ENCODE measurements around the gene SEMA6B.

SEMA6B gene

GRCh38 chr19:4511300-4512054, 48.0 kb downstream of the SEMA6B start:
- Histone ChIP-seq H4K5ac (ENCODE audit: low read length) (no peak overlapping the region), H3K4me2 (ENCODE audit: low read length) (no peak overlapping the region), H3K4me1 (ENCODE audit: control insufficient read depth, low read depth, low read length) (no peaks in the 10 kb centered on the region), H3K36me3 (ENCODE audit: control insufficient read depth, insufficient read depth, low read length) (no peaks in the 10 kb centered on the region), H3K79me2 (ENCODE audit: control insufficient read depth, insufficient read depth, low read length) (no peaks in the 10 kb centered on the region), H3K4ac (ENCODE audit: low read depth, low read length) (no peak overlapping the region), H2BK5ac (ENCODE audit: low read length) (no peak overlapping the region), H3K56ac (ENCODE audit: low read length) (no peak overlapping the region), H4K8ac (ENCODE audit: low read depth, low read length) (no peak overlapping the region), H3K23ac (ENCODE audit: low read length) (no peak overlapping the region), H3K27me3 (ENCODE audit: insufficient read depth, low read length, poor library complexity) (no peaks in the 10 kb centered on the region), H2BK120ac (ENCODE audit: low read depth, low read length) (no peak overlapping the region), H3K27ac (ENCODE audit: low read depth, low read length) (no peak overlapping the region), H2AK5ac (ENCODE audit: low read length) (no peak overlapping the region), H3K79me1 (ENCODE audit: low read length) (no peaks in the 10 kb centered on the region), H2BK15ac (replicated peaks; ENCODE audit: low read depth) (no peak overlapping the region), H3K9ac (ENCODE audit: low read length) (no peak overlapping the region), H3K4me3 (ENCODE audit: low read length) (no peak overlapping the region), H3K18ac (ENCODE audit: low read length) (no peak overlapping the region)
- WGBS (ENCODE audit: extremely low coverage, insufficient coverage, low lambda C conversion rate), result no CpG with 5 or more reads among the region's 27 CpGs
- DNase-seq, result no peak

GRCh38 chr19:4510435-4511255, 48.8 kb downstream of the SEMA6B start:
- Histone ChIP-seq H2BK15ac (replicated peaks; ENCODE audit: low read depth) (no peak overlapping the region), H3K27ac (ENCODE audit: low read depth, low read length) (no peak overlapping the region), H3K79me1 (ENCODE audit: low read length) (no peaks in the 10 kb centered on the region), H4K8ac (ENCODE audit: low read depth, low read length) (no peak overlapping the region), H3K4me2 (ENCODE audit: low read length) (no peak overlapping the region), H3K56ac (ENCODE audit: low read length) (no peak overlapping the region), H3K18ac (ENCODE audit: low read length) (no peak overlapping the region), H3K4ac (ENCODE audit: low read depth, low read length) (no peak overlapping the region), H3K4me1 (ENCODE audit: control insufficient read depth, low read depth, low read length) (no peaks in the 10 kb centered on the region), H2AK5ac (ENCODE audit: low read length) (no peak overlapping the region), H3K4me3 (ENCODE audit: low read length) (no peak overlapping the region), H4K5ac (ENCODE audit: low read length) (no peak overlapping the region), H3K79me2 (ENCODE audit: control insufficient read depth, insufficient read depth, low read length) (no peaks in the 10 kb centered on the region), H3K36me3 (ENCODE audit: control insufficient read depth, insufficient read depth, low read length) (no peaks in the 10 kb centered on the region), H2BK120ac (ENCODE audit: low read depth, low read length) (no peak overlapping the region), H2BK5ac (ENCODE audit: low read length) (no peak overlapping the region), H3K23ac (ENCODE audit: low read length) (no peak overlapping the region), H3K9ac (ENCODE audit: low read length) (no peak overlapping the region), H3K27me3 (ENCODE audit: insufficient read depth, low read length, poor library complexity) (no peaks in the 10 kb centered on the region)
- no CpG with 5 or more reads among the region's 37 CpGs for WGBS (ENCODE audit: extremely low coverage, insufficient coverage, low lambda C conversion rate)
- DNase-seq, result no peak

DNA sequence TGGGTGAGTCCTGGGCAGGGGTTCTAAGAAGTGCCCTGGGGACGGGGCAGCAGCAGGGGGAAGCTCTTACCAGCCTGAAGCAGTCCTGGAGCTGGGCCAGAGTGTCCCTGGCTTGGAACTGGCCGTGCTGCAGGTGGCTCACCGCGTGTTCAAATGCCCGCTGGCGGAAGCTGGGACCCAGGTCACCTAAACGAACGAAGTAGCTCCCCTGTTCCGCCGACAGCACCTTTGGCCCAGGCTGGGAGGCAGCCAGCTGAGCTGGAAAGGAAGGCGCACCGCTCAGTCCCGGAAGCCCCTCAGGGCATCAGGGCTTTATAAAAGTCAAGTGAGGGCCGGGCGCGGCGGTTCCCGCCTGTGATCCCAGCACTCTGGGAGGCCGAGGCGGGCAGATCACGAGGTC, 50.8 kb downstream of the SEMA6B start:
- Histone ChIP-seq H3K4me2 (ENCODE audit: low read length) (no peak overlapping the region), H3K36me3 (ENCODE audit: control insufficient read depth, insufficient read depth, low read length) (peaks cover 2% of the 10 kb centered on the region), H3K9ac (ENCODE audit: low read length) (no peak overlapping the region), H4K8ac (ENCODE audit: low read depth, low read length) (no peak overlapping the region), H2BK120ac (ENCODE audit: low read depth, low read length) (no peak overlapping the region), H2AK5ac (ENCODE audit: low read length) (no peak overlapping the region), H3K18ac (ENCODE audit: low read length) (no peak overlapping the region), H3K79me1 (ENCODE audit: low read length) (no peaks in the 10 kb centered on the region), H3K27me3 (ENCODE audit: insufficient read depth, low read length, poor library complexity) (no peaks in the 10 kb centered on the region), H3K79me2 (ENCODE audit: control insufficient read depth, insufficient read depth, low read length) (no peaks in the 10 kb centered on the region), H2BK5ac (ENCODE audit: low read length) (no peak overlapping the region), H3K4ac (ENCODE audit: low read depth, low read length) (no peak overlapping the region), H4K5ac (ENCODE audit: low read length) (no peak overlapping the region), H2BK15ac (replicated peaks; ENCODE audit: low read depth) (no peak overlapping the region), H3K27ac (ENCODE audit: low read depth, low read length) (no peak overlapping the region), H3K4me1 (ENCODE audit: control insufficient read depth, low read depth, low read length) (no peaks in the 10 kb centered on the region), H3K23ac (ENCODE audit: low read length) (no peak overlapping the region), H3K4me3 (ENCODE audit: low read length) (no peak overlapping the region), H3K56ac (ENCODE audit: low read length) (no peak overlapping the region)
- no CpG with 5 or more reads among the region's 21 CpGs for WGBS (ENCODE audit: extremely low coverage, insufficient coverage, low lambda C conversion rate)
- no peak for DNase-seq

DNA sequence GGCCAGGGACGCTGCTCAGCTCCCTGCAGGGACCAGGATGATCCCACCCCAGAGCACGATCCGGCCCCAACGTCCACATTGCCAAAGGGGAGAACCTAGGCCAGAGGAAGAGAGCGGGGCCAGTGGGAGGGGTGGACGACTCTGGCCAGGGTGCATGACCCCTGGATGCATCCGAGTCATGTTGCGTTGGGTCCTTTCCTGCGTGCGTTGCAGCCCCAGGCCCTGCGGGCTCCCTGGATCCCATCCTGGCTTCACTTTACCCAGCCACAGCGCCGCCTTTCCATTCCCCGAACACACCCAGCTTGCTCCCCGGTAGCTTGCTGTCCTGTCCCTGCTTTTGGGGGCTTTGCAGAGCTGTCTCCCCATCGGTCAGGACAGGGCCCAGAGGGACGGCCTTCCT, 51.7 kb downstream of the SEMA6B start:
- Histone ChIP-seq H3K18ac (ENCODE audit: low read length) (no peak overlapping the region), H3K56ac (ENCODE audit: low read length) (no peak overlapping the region), H2BK15ac (replicated peaks; ENCODE audit: low read depth) (no peak overlapping the region), H3K4me1 (ENCODE audit: control insufficient read depth, low read depth, low read length) (no peaks in the 10 kb centered on the region), H3K27ac (ENCODE audit: low read depth, low read length) (no peak overlapping the region), H2BK5ac (ENCODE audit: low read length) (no peak overlapping the region), H3K23ac (ENCODE audit: low read length) (no peak overlapping the region), H4K5ac (ENCODE audit: low read length) (no peak overlapping the region), H3K79me1 (ENCODE audit: low read length) (no peaks in the 10 kb centered on the region), H3K4me3 (ENCODE audit: low read length) (no peak overlapping the region), H2AK5ac (ENCODE audit: low read length) (no peak overlapping the region), H3K27me3 (ENCODE audit: insufficient read depth, low read length, poor library complexity) (no peaks in the 10 kb centered on the region), H3K4ac (ENCODE audit: low read depth, low read length) (no peak overlapping the region), H2BK120ac (ENCODE audit: low read depth, low read length) (no peak overlapping the region), H4K8ac (ENCODE audit: low read depth, low read length) (no peak overlapping the region), H3K36me3 (ENCODE audit: control insufficient read depth, insufficient read depth, low read length) (peaks cover 2% of the 10 kb centered on the region), H3K9ac (ENCODE audit: low read length) (no peak overlapping the region), H3K79me2 (ENCODE audit: control insufficient read depth, insufficient read depth, low read length) (no peaks in the 10 kb centered on the region), H3K4me2 (ENCODE audit: low read length) (no peak overlapping the region)
- no peak for DNase-seq
- WGBS (ENCODE audit: extremely low coverage, insufficient coverage, low lambda C conversion rate), result no CpG with 5 or more reads among the region's 17 CpGs

GRCh38 chr19:4507150-4507452, 52.4 kb downstream of the SEMA6B start:
- Histone ChIP-seq H4K5ac (ENCODE audit: low read length) (no peak overlapping the region), H3K79me2 (ENCODE audit: control insufficient read depth, insufficient read depth, low read length) (no peaks in the 10 kb centered on the region)

More at GRCh38 chr19:4507150-4507452, 52.4 kb downstream of the SEMA6B start:
- Histone ChIP-seq H3K4me3 (ENCODE audit: low read length) (no peak overlapping the region), H3K9ac (ENCODE audit: low read length) (no peak overlapping the region), H4K8ac (ENCODE audit: low read depth, low read length) (no peak overlapping the region), H2AK5ac (ENCODE audit: low read length) (no peak overlapping the region), H3K79me1 (ENCODE audit: low read length) (no peaks in the 10 kb centered on the region), H3K4ac (ENCODE audit: low read depth, low read length) (no peak overlapping the region), H3K27ac (ENCODE audit: low read depth, low read length) (no peak overlapping the region), H2BK15ac (replicated peaks; ENCODE audit: low read depth) (no peak overlapping the region), H2BK120ac (ENCODE audit: low read depth, low read length) (no peak overlapping the region), H3K23ac (ENCODE audit: low read length) (no peak overlapping the region), H3K4me2 (ENCODE audit: low read length) (no peak overlapping the region), H2BK5ac (ENCODE audit: low read length) (no peak overlapping the region), H3K4me1 (ENCODE audit: control insufficient read depth, low read depth, low read length) (no peaks in the 10 kb centered on the region), H3K27me3 (ENCODE audit: insufficient read depth, low read length, poor library complexity) (no peaks in the 10 kb centered on the region), H3K18ac (ENCODE audit: low read length) (no peak overlapping the region), H3K56ac (ENCODE audit: low read length) (no peak overlapping the region), H3K36me3 (ENCODE audit: control insufficient read depth, insufficient read depth, low read length) (peaks cover 2% of the 10 kb centered on the region)
- no CpG with 5 or more reads among the region's 12 CpGs for WGBS (ENCODE audit: extremely low coverage, insufficient coverage, low lambda C conversion rate)
- DNase-seq, result no peak

Measured in mesendoderm (in vitro differentiated cells).